NOMO-1 treated with dmso at 0.1 percent for 144 hours (cell line): ENCODE data around the gene DGCR6L.
"Not testable (repeated sequence)": the region's sequence is repeated elsewhere in the genome, so short reads cannot be mapped to it uniquely, and the experiment has no call there.

Source experiments
- DNase-seq: peaks from one replicate; lab custom pipeline; 2025; ENCODE audit not compliant: unreplicated experiment; lab: John Stamatoyannopoulos, UW

Gene DGCR6L

DNA sequence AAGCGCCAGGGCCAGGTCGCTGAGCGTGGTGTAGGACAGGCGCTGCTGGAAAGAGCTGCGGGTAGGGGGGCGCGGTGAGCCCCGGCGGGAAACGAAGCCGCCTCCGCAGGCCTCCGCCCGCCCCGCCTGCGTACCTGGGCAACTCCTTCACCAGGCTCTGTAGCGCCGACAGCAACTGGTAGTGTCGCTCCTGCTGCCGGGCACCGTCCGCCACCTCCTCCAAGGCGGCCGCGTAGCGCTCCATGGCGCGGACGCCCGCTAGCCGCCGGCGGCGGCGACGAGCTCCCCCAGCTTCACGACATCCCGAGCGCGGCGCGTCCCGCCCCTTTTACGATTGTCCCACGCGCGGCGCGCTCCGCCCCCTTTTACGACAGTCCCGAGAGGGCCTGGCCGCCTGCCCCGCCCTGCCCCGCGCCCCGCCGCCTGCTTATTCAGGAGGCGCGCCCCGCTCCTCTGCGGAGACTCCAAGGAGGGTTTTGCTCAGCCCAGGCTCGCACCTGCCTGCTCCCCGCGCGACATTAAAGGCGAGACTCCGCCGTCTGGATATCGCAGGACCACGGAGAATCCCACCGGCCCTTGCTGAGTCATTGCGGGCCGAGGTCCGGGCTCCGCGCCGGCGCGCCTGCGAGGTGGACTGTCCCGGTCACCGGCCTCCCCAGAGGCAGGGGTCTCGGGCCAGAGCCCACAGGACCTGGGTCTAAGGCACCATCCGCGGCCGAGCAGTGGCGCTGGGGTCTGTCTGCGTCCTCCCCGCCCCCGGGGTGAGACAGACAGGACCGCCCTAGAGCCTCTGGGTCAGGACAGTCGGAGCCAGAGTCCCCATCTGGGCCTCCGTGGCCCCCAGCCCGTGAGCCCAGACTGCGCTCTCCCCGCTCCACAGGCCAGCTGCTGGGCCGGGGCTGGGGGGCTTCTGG lies at the start of gene DGCR6L:
DGCR6L (minus strand) TSS at position 316 of the 914 bp plus-strand sequence; CDS start at position 244, 72 bp downstream.
- DNase-seq, result peak; percentile 87

DNA sequence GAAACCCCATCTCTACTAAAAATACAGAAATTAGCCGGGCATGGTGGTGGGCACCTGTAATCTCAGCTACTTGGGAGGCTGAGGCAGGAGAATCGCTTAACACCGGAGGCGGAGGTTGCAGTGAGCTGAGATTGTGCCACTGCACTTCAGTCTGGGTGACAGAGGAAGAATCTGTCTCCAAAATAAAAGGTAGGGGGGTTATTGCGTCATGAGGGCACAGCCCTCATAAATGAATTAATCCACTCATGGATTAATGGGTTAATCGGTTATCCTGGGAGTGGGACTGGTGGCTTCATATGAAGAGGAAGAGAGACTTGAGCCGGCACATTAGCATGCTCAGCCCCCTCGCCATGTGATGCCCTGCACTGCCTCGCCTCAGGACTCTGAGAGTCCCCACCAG lies 49.0 kb upstream of the DGCR6L start:
- not testable (repeated sequence) for DNase-seq

DNA sequence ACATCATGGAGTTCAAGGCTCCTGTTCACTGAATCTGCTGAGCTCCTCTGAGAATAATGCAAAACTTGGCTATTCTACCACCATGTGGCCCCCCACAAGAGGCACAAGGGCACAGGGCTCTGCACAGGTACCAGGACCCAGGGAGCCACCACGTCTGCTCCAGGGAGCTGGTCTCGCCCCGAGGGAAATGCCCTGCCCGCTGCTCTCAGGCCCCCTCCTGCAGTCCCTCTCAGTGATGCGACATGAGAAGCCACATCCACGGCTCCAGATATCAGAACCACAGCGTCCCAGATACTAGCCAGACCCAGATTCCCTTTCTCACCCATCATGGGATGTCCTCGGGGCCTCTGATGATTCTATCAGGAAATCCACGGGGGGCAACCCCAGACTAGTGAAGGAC lies 47.0 kb upstream of the DGCR6L start:
- not testable (repeated sequence) for DNase-seq

DNA sequence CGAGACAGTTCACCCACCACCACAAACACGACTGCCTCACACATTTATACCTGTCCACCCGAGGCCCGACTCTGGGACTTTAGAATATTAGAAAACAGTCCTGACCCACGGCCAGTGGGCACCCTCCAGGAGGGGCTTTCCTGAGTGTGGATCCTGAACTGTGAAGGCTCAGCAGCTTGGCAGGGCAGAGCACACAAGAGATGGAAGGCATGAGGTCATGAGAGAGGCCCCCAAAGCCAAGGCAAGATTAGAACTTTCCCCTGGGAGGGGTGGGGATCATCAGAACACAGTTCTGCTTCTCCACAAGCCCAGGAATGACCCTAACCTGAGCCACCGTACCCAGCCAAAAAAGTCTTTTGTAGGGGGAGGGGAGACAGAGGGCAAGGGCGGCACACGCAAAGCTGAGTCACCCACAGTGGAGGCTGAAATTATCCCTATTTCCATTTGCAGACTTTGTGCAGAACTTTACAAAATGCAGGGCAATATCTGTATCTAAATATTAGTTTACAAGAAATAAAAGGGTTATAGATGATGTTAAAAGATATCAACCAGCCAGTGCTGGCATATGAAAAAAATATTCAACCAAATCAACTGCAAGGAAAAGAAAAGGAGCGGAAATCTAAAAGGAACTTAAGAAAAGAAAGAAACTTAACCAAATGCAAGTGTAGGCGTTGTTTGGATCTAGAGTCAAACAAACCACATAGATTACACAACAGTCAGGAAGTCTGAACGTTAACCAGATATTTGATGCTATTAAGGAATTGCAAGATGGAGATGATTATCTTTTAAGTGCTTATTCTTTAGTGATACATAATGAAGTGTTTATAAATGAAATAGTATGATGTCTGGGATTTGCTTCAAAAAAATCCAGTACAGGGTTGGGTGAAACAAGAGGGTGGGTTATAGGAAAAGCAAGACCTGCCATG lies 44.7 kb upstream of the DGCR6L start:
- DNase-seq, result peak; percentile 11

DNA sequence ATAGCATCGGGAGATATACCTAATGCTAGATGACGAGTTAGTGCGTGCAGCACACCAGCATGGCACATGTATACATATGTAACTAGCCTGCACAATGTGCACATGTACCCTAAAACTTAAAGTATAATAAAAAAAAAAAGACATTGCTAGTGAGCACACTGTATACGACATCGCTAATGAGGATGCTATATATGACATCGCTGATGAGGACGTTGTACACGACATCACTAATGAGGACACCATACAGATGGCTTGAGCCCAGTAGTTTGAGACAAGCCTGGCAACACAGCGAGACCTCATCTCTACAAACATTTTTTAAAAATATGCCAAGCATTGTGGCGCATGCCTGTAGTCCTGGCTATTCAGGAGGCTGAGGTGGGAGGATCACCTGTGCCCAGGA lies 42.5 kb upstream of the DGCR6L start:
- DNase-seq, result not testable (repeated sequence)

DNA sequence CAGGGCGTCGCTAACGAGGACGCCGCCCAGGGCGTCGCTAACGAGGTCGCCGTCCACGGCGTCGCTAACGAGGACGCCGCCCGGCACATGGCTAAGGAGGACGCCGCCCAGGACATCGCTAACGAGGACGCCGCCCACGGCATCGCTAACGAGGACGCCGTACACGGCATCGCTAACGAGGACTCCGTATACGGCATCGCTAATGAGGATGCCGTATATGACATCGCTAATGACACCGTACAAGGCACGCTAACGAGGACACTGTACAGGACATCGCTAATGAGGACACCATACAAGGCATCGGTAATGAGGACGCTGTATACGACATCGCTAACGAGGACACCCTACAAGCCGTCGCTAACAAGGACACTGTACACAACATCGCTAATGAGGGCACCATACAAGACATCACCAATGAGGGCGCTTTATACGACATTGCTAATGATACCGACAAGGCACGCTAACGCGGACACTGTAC lies 41.9 kb upstream of the DGCR6L start:
- DNase-seq, result not testable (repeated sequence)

DNA sequence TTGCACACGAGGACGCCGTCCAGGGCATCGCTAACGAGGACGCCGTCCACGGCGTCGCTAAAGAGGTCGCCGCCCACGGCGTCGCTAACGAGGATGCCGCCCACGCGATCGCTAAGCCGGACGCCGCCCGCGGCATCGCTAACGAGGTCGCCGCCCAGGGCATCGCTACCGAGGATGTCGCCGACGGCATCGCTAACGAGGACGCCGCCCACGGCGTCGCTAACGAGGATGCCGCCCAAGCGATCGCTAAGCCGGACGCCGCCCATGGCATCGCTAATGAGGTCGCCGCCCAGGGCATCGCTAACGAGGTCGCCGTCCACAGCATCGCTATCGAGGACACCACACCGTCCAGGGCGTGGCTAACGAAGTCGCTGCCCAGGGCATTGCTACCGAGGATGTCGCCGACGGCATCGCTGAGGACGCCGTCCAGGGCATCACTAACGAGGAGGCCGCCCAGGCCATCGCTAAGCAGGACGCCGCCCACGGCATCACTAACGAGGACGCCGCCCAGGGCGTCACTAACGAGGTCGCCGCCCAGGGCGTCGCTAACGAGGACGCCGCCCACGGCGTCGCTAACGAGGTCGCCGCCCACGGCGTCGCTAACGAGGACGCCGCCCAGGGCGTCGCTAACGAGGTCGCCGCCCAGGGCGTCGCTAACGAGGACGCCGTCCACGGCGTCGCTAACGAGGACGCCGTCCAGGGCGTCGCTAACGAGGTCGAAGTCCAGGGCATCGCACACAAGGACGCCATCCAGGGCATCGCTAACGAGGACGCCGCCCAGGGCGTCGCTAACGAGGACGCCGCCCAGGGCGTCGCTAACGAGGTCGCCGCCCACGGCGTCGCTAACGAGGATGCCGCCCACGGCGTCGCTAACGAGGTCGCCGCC lies 41.2 kb upstream of the DGCR6L start:
- not testable (repeated sequence) for DNase-seq

DNA sequence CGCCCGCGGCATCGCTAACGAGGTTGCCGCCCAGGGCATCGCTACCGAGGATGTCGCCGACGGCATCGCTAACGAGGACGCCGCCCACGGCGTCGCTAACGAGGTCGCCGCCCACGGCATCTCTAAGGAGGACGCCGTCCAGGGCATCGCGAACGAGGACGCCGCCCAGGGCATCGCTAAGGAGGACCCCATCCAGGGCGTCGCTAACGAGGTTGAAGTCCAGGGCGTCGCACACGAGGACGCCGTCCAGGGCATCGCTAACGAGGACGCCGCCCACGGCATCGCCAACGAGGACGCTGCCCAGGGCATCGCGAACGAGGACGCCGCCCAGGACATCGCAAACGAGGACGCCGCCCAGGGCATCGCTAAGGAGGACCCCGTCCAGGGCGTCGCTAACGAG lies 40.4 kb upstream of the DGCR6L start:
- DNase-seq, result not testable (repeated sequence)

DNA sequence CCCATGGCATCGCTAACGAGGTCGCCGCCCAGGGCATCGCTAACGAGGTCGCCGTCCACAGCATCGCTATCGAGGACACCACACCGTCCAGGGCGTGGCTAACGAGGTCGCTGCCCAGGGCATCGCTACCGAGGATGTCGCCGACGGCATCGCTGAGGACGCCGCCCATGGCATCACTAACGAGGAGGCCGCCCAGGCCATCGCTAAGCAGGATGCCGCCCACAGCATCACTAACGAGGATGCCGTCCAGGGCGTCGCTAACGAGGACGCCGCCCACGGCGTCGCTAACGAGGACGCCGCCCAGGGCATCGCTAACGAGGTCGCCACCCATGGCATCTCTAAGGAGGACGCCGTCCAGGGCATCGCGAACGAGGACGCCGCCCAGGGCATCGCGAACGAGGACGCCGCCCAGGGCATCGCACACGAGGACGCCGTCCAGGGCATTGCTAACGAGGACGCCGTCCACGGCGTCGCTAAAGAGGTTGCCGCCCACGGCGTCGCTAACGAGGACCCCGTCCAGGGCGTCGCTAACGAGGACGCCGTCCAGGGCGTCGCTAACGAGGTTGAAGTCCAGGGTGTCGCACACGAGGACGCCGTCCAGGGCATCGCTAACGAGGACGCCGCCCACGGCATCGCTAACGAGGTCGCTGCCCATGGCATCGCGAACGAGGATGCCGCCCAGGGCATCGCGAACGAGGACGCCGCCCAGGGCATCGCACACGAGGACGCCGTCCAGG lies 38.8 kb upstream of the DGCR6L start:
- DNase-seq, result not testable (repeated sequence)

DNA sequence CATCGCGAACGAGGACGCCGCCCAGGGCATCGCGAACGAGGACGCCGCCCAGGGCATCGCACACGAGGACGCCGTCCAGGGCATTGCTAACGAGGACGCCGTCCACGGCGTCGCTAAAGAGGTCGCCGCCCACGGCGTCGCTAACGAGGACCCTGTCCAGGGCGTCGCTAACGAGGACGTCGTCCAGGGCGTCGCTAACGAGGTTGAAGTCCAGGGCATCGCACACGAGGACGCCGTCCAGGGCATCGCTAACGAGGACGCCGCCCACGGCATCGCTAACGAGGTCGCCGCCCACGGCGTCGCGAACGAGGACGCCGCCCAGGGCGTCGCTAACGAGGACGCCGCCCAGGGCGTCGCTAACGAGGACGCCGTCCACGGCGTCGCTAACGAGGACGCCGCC lies 38.1 kb upstream of the DGCR6L start:
- not testable (repeated sequence) for DNase-seq

DNA sequence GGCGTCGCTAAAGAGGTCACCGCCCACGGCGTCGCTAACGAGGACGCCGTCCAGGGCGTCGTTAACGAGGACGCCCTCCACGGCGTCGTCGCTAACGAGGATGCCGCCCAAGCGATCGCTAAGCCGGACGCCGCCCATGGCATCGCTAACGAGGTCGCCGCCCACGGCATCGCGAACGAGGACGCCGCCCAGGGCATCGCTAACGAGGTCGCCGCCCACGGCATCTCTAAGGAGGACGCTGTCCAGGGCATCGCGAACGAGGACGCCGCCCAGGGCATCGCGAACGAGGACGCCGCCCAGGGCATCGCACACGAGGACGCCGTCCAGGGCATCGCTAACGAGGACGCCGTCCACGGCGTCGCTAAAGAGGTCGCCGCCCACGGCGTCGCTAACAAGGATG lies 37.0 kb upstream of the DGCR6L start:
- not testable (repeated sequence) for DNase-seq

DNA sequence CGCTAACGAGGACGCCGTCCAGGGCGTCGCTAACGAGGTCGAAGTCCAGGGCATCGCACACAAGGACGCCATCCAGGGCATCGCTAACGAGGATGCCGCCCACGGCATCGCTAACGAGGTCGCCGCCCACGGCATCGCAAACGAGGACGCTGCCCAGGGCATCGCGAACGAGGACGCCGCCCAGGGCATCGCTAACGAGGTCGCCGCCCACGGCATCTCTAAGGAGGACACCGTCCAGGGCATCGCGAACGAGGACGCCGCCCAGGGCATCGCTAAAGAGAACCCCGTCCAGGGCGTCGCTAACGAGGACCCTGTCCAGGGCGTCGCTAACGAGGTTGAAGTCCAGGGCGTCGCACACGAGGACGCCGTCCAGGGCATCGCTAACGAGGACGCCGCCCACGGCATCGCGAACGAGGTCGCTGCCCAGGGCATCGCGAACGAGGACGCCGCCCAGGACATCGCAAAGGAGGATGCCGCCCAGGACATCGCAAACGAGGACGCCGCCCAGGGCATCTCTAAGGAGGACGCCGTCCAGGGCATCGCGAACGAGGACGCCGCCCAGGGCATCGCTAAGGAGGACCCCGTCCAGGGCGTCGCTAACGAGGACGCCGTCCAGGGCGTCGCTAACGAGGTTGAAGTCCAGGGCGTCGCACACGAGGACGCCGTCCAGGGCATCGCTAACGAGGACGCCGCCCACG lies 36.2 kb upstream of the DGCR6L start:
- not testable (repeated sequence) for DNase-seq

DNA sequence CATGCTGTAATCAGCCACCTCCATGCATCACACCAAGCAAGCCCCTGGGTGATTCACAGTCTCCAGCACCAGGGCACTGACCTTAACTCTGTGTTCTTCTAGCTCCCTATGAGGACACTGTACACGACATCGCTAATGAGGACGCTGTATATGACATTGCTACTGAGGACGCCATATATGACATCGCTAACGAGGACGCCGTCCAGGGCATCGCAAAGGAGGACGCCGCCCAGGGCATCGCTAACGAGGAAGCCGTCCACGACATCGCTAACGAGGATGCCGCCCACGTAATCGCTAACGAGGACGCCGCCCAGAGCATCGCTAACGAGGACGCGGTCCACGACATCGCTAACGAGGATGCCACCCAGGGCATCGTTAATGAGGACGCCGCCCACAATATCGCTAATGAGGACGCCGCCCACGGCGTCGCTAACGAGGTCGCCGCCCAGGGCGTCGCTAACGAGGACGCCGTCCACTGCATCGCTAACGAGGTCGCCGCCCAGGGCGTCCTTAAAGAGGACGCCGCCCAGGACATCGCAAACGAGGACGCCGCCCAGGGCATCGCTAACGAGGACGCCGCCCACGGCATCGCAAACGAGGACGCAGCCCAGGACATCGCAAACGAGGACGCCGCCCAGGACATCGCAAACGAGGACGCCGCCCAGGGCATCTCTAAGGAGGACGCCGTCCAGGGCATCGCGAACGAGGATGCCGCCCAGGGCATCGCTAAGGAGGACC lies 34.5 kb upstream of the DGCR6L start:
- DNase-seq, result no peak

DNA sequence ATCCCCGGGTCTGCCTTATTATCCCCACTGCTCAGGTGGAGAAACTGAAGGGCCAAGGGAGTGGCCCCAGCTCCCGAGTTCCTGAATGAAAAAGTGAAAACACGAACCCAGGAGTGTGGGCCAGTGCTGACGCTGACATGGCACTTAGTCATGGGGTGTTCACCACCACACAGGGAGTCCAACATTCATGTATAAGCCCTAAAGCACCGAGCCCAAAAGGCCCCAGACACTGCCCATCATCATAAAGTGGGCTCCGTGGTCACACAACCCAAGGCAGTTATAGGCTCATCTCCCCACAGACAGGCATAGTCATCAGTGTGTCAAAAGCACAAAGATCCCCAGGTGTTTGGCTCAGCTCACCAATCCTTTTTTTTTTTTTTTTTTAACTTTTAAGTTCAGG lies 32.7 kb upstream of the DGCR6L start:
- not testable (repeated sequence) for DNase-seq

DNA sequence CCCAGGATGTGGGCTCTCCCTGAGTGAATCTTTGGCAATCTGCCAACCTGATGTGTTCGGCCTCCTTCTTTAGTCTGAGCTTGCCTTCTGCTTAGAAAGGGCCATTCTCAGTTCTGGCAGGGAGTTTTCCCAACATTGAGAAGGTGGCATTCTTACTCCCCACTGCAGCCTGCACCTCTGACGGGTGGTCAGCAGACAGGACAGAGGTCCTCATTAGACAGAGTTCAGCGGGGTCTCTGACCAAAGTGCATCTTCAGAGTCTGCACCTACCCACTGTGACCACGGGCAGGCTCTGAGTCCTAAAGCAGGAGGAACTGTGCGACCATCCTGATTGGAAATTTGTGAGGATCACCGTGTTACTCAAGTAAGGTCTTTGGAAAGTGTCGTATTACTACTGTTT lies 26.7 kb upstream of the DGCR6L start:
- not testable (repeated sequence) for DNase-seq

DNA sequence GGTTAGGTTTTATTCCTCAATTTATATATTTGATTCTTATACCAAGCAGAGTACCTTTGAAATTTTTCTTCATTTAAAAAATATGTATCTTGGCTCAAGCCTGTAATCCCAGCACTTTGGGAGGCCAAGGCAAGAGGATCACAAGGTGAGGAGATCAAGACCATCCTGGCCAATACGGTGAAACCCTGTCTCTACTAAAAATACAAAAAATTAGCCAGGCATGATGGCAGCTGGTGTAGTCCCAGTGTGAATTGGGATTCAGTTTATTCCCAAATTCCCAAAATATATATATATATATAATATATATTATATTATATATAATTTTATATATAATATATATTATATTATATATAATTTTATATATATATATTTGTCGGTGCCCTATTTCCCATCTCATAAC lies 18.4 kb upstream of the DGCR6L start:
- not testable (repeated sequence) for DNase-seq

DNA sequence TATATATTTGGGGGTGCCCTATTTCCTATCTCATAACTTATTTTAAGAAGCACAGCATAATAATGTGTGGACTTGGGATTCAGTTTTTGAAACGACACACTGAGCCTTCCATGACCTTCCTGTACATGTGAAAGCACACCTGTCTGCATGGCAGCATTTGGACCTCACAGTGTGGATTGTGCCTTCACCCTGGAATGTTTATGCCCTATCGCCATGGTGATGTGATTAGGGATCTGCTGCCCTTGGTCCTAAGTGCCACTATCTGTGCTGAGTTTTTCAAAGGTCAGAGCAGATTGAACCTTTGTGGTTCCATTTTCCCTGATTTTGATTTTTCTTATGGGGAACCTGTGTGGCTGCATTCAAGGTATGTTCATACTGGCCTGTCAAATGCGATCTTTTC lies 17.9 kb upstream of the DGCR6L start:
- DNase-seq, result not testable (repeated sequence)

DNA sequence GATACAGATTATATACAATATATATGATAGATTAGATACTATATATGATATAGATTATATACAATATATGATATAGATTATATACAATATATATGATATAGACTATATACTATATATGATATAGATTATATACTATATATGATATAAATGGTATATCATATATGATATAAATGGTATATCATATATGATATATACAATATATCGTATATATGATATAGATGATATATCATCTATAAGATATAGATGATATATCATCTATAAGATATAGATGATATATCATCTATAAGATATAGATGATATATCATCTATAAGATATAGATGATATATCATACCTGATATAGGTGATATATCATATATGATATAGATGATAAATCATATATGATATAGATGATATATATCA lies 16.7 kb upstream of the DGCR6L start:
- DNase-seq, result not testable (repeated sequence)

DNA sequence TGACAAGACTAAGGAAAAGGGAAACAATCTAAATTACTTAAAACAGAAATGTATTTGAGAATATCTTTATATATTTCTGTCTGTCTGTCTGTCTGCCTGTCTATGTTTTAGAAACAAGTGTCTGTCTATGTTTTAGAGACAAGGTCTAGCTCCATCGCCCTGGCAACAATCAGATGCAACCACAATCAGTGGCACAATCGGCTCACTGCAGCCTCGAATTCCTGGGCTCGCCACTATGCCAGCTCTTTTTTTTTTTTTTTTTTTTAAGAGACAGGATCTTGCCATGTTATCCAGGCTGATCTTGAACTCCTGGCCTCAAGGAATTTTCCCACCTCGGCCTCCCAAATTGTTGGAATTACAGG lies 8.7 kb upstream of the DGCR6L start:
- DNase-seq, result not testable (repeated sequence)
